ENCODE measurements around the gene MYO1A.

MYO1A gene

GRCh38 chr12:56996793-56997545 is 53.0 kb downstream of the MYO1A start:
- no peaks in the 10 kb centered on the region for H3K36me3 ChIP-seq (ENCODE audit: low read length)
- no peaks in the 10 kb centered on the region for H3K27me3 ChIP-seq (ENCODE audit: low read length)
- H4K20me1 ChIP-seq (ENCODE audit: low read depth, low read length), result no peaks in the 10 kb centered on the region
- H3K4me3 ChIP-seq (ENCODE audit: insufficient read depth, low read length, poor library complexity, severe bottlenecking), result no peak overlapping the region
- TF ChIP-seq EZH2phosphoT487 (conservative IDR thresholded peaks at IDR 0.05; ENCODE audit: low read length) (no peak), CTCF (IDR thresholded peaks at IDR 0.05; ENCODE audit: insufficient read depth, low read length, poor library complexity, severe bottlenecking) (no peak)
- H3K9me2 ChIP-seq (replicated peaks; ENCODE audit: insufficient read depth, low read length), result no peaks in the 10 kb centered on the region
- no peaks in the 10 kb centered on the region for H3K9me3 ChIP-seq (ENCODE audit: insufficient read depth, low read length)
- H3K27ac ChIP-seq (ENCODE audit: low read depth, low read length), result no peak overlapping the region
- H3F3A ChIP-seq (ENCODE audit: insufficient read depth), result no peaks in the 10 kb centered on the region
- no peak overlapping the region for H2AFZ ChIP-seq (ENCODE audit: low read depth, low read length, severe bottlenecking)
- H3K9ac ChIP-seq (ENCODE audit: low read length), result no peak overlapping the region
- no peak overlapping the region for H3K4me2 ChIP-seq (ENCODE audit: low read depth, low read length, poor library complexity, severe bottlenecking)
- H3K79me2 ChIP-seq (ENCODE audit: insufficient read depth, low read length), result no peaks in the 10 kb centered on the region

GRCh38 chr12:56995930-56996496 is 53.9 kb downstream of the MYO1A start:
- Histone ChIP-seq H2AFZ (ENCODE audit: low read depth, low read length, severe bottlenecking) (no peak overlapping the region), H3K9ac (ENCODE audit: low read length) (no peak overlapping the region), H3K79me2 (ENCODE audit: insufficient read depth, low read length) (no peaks in the 10 kb centered on the region), H3K9me3 (ENCODE audit: insufficient read depth, low read length) (no peaks in the 10 kb centered on the region), H3F3A (ENCODE audit: insufficient read depth) (no peaks in the 10 kb centered on the region), H3K4me3 (ENCODE audit: insufficient read depth, low read length, poor library complexity, severe bottlenecking) (no peak overlapping the region), H3K36me3 (ENCODE audit: low read length) (no peaks in the 10 kb centered on the region), H3K27me3 (ENCODE audit: low read length) (no peaks in the 10 kb centered on the region), H3K9me2 (replicated peaks; ENCODE audit: insufficient read depth, low read length) (no peaks in the 10 kb centered on the region), H4K20me1 (ENCODE audit: low read depth, low read length) (no peaks in the 10 kb centered on the region), H3K4me2 (ENCODE audit: low read depth, low read length, poor library complexity, severe bottlenecking) (no peak overlapping the region), H3K27ac (ENCODE audit: low read depth, low read length) (no peak overlapping the region)
- TF ChIP-seq EZH2phosphoT487 (conservative IDR thresholded peaks at IDR 0.05; ENCODE audit: low read length) (no peak), CTCF (IDR thresholded peaks at IDR 0.05; ENCODE audit: insufficient read depth, low read length, poor library complexity, severe bottlenecking) (no peak)

GRCh38 chr12:56995201-56995929 is 54.6 kb downstream of the MYO1A start:
- H3K4me3 ChIP-seq (ENCODE audit: insufficient read depth, low read length, poor library complexity, severe bottlenecking), result no peak overlapping the region
- no peak overlapping the region for H3K9ac ChIP-seq (ENCODE audit: low read length)
- no peaks in the 10 kb centered on the region for H3K36me3 ChIP-seq (ENCODE audit: low read length)
- TF ChIP-seq EZH2phosphoT487 (conservative IDR thresholded peaks at IDR 0.05; ENCODE audit: low read length) (no peak), CTCF (IDR thresholded peaks at IDR 0.05; ENCODE audit: insufficient read depth, low read length, poor library complexity, severe bottlenecking) (no peak)
- H3K27me3 ChIP-seq (ENCODE audit: low read length), result no peaks in the 10 kb centered on the region
- no peak overlapping the region for H2AFZ ChIP-seq (ENCODE audit: low read depth, low read length, severe bottlenecking)
- no peak overlapping the region for H3K27ac ChIP-seq (ENCODE audit: low read depth, low read length)
- no peak overlapping the region for H3K4me2 ChIP-seq (ENCODE audit: low read depth, low read length, poor library complexity, severe bottlenecking)
- no peaks in the 10 kb centered on the region for H3K79me2 ChIP-seq (ENCODE audit: insufficient read depth, low read length)
- no peaks in the 10 kb centered on the region for H4K20me1 ChIP-seq (ENCODE audit: low read depth, low read length)
- no peaks in the 10 kb centered on the region for H3F3A ChIP-seq (ENCODE audit: insufficient read depth)
- H3K9me3 ChIP-seq (ENCODE audit: insufficient read depth, low read length), result no peaks in the 10 kb centered on the region
- H3K9me2 ChIP-seq (replicated peaks; ENCODE audit: insufficient read depth, low read length), result no peaks in the 10 kb centered on the region
